SH-SY5Y (cell line): ENCODE results near the gene LTB4R.

Experiments
- GATA2 ChIP-seq: IDR thresholded peaks from 2 replicates; pipeline ENCODE4 v1.6.1; 2011; ENCODE audit warnings: mild to moderate bottlenecking, low read depth, low read length
- GATA3 ChIP-seq: IDR thresholded peaks from 2 replicates; pipeline ENCODE4 v1.6.1; 2011; ENCODE audit warnings: low read depth, mild to moderate bottlenecking, low read length, moderate library complexity

Gene LTB4R

DNA sequence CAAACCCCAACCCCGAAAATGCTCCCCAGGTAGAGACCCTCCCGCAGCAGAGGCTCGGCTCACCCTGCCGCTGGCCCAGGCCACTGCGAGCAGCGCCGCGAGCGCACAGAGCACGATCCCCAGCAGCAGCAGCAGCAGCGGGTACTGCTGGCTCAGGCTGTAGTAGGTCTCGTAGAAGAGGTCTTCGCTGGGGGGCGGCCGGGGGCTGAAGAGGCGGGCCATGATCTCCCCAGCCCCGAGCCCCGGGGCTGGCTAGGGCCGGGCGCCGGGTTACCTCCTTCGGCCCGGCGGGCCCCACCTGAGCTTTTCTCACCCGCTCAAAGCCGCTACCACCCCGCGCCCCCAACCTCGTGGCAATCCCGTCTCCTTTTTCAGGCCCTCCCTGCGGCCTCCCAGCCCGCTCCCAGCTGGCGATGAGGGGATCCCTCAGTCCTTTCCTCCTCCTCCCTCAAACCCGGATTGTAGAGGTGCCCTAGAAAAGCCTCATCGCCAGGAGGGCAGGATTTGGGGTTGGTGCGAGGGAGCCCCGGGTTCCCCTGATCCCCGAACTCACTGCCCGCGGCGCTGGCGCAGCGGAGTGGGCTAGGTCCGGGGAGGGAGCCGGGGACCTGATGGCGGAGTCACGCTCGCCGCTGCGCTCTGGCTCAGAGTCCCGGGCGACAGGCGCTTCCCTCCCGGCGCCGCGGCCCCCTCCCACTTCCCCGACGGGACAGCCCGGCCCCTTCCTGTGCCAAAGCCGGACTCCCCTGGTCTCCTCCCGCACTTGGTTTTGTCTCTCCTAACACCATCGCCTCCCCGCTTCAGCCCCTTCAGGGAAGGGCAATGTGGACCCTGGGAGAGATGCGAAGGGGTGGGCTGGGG is 23.4 kb downstream of the LTB4R start, which contains the start of gene ADCY4:
ADCY4 (minus strand) TSS at position 641 of the 861 bp plus-strand sequence; CDS start at position 222, 419 bp downstream.
- no peak for TF ChIP-seq GATA2
- no peak for TF ChIP-seq GATA3

DNA sequence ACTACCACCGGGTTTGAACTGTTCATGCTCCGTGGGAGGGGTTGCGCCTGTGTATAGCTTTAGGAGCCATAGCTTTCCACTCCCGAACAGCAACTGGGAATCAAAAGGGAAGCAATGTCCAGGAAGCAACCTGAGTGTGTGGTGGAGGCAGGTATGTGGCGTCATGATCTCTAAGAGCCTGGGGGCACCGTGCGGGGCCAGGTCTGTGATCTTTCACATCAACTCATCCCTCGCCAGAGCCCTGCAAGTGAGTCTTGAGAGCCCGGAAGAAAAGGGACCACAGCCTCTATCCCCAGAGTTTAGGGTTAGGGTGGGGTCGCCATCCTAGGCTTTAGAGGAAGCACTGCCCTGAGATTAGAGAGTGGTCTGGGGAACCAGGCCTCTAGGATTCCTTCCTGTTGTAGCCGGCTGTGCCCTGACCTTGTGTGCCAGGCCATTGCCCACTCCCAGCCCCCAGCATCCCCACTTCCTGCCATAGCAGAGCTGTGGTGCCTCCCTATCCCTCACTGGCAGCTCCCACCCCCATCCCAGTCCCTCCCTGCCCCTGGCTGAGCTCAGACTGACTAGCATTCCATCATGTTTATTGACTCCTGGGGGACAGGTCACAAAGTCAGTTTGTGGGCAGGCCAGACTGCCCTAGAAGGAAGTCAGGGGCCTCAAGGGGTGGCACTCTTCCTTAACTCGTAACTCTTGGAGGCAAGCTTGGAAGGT is 24.3 kb downstream of the LTB4R start:
- no peak for TF ChIP-seq GATA3
- no peak for TF ChIP-seq GATA2

DNA sequence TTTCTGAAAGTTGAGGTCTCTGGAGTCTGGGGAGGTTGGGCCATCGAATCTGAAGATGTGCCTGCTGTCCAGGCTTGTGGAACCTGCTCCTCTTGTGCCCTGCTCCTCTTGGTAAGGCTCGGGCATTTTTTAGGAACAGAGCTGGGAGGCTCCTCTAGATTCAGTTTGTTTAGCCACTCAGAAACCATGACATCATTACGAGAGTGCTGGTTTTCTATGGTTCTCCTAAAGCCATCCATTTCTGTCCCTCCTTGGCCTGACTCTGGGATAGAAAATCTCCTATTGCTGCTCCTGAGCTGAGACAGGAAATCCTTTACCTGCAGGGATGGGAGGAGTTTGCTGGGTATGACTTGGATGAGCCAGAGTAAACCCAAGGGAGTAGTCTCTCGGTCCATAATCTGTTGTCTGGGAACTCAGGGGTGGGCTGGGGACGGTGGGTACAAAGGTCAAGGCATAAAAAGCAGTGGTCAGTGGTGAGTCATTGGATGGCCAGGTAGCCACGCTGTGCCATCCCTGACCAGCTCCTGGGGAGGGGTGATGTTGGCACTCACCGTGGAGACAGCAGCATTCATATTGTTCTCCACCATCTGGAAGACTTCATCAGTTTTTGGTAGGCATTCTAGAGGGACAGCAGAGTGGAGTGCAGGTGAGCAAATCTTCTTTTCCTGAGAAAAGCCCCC is 26.0 kb downstream of the LTB4R start:
- TF ChIP-seq GATA3 (no peak), GATA2 (no peak)

DNA sequence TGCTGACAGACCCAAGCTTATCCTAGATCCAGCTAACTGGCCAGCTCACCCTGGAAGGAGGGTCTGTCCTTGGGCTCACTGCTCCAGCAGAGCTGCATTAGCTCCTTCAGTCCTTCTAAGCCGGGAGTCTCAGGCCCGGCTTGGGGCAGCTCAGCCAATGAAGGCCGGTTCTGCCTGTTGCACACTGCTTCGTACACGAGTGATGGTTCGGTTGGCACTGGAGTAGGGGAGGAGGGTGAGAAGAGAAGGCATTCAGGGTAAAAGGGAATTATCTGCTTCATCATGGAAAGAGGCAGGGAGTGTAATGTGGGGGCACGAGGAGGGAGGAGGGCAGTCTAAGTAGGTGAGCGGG is 26.5 kb downstream of the LTB4R start:
- no peak for TF ChIP-seq GATA2
- TF ChIP-seq GATA3, result no peak

DNA sequence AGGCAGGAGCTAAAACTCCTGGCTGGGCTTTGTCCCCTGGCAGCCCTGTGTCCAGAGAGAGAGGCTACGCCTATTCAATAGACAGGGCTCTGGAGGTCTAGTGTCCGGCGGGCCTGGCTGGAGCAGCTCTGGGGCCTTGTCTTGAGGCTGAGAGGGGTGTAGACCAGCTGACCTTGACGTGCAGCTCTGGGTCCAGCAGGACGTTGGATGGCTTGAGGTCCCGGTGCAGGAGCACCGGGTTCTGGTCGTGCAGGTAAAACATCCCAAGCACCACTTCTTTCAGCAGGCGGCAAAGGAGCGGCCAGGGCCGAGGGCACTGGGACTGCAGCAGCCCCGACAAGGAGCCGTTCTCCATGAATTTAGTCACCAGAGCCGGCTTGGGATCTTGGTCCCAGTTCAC is 27.5 kb downstream of the LTB4R start:
- no peak for TF ChIP-seq GATA3
- TF ChIP-seq GATA2, result no peak

DNA sequence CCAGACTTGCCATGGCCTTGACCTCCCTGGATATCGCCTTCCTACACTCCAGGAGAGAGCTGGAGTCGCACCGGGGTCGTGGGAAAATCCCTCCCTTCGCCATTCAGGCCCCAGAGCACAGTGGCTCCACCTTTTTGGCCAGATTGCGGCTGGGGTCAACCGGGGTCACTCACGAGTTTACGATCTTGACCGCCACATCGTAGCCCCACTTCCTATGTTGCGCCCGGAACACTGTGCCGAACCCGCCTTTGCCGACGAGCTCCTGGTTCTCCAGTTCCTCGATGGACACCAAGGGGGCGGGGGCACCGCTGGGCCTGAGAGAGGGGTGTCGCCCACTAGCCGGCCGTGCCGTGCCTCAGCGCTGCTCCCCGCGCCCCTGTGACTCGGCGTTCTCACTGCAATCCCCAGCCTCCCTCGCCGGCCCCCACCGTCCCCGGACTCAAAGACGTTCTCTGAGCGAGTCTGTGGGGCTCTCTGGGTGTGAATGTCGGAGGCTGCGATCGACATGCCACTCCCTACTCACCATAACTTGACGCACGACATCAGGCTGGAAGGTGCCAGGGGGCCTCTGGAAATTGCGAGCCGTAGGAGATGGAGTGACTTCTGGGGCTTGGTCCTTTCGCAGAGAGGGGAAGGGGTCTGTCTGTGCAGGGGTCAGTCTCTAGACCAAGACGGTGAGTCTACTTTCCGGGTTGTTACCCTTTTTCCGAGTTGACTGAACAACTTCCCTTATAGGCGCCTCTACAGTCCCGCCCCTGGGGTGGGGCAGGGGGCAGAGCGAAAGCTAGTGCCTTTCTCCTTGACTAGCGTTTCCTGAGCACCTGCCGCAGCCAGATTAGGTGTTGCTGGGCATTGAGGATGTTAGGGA is 28.2 kb downstream of the LTB4R start, which contains the start of gene RIPK3:
RIPK3 (minus strand) TSS at position 708 of the 868 bp plus-strand sequence; CDS start at position 543, 165 bp downstream.
- TF ChIP-seq GATA2, result no peak
- TF ChIP-seq GATA3, result no peak

DNA sequence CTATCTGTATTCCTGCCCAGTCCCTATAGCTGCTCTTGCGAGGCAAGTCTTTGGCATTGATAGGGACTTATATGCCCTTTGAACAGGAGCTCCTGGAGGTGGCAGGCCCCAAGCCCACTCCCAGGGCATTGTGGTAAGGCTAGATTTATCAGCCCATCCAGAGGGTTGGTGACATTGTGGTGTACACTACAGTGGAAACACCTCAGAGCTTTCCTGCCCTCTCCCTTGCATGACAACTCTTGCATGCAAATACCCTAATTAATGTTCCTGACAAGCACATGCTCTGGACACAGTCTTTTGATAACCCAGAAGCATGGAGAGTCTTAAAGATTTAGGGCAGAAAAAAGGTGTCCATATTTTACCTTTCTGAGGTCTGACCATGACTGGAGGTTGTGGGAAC is 29.3 kb downstream of the LTB4R start:
- TF ChIP-seq GATA2, result no peak
- no peak for TF ChIP-seq GATA3

DNA sequence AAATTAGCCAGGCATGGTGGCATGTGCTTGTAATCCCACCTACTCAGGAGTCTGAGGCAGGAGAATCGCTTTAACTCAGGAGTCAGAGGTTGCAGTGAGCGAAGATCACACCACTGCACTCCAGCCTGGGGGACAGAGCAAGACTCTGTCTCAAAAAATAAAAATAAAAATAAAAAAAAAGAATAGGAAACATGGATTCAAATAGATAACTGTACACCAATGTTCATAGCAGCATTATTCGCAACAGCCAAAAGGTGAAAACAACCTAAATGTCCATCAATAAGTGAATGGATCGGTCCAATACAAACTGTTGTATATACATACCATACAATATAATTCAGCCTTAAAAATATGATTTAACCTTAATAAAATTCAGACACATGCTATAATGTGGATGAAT is 31.6 kb downstream of the LTB4R start:
- TF ChIP-seq GATA3, result no peak
- no peak for TF ChIP-seq GATA2

DNA sequence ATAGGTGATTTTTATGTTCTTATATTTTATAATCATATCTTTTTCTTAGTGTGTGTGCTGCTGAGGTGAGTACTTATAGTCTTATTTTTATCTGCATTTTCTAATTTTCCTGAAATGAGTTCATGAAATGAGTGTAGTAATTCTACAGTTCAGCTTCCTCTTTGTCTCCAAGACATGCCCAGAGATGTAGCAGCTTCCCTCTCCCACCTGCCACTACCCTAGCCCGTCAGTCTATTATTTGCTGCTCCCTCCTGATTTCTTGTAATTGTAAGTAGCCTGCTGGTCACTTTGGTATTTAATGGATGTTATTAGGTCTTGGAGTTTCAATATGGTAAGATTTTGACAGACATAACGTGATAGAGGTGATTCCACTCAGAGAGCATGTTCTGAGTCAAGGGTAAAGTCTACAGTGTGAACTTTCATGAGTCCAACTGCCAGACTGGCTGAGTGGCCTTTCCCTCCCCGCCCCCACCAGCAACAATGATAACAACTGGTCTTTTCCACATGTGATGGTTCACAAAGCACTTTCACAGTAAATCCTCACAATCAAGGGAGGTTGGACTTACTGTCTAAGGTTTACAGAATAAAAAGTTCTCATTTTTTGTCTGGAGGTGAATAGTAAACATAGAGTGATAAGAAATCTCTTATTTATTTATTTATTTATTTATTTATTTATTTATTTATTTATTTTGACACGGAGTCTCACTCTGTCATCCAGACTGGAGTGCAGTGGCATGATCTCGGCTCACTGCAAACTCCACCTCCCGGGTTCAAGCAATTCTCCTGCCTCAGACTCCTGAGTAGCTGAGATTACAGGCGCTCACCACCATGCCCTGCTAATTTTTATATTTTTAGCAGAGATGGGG is 32.7 kb downstream of the LTB4R start:
- TF ChIP-seq GATA3 (no peak), GATA2 (no peak)

DNA sequence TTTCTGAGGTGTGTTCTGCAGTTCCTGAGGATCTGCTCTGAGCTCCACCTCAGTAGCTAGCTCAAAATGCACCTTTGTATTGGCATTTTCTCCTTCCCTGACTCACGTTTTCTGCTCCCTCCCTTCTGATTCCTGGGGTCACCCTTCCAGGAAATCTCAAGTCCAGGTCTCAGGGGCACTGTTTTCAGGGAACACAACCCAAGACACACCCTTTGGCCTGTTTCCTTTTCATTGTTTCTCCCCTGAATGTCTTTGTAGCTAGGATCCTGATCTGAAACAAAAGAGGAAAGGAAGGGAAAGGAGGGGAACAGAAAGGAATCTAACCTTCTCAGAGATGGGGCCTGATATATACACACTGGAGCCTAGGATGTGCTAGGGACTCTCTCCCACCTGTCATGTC is 35.8 kb downstream of the LTB4R start:
- no peak for TF ChIP-seq GATA3

DNA sequence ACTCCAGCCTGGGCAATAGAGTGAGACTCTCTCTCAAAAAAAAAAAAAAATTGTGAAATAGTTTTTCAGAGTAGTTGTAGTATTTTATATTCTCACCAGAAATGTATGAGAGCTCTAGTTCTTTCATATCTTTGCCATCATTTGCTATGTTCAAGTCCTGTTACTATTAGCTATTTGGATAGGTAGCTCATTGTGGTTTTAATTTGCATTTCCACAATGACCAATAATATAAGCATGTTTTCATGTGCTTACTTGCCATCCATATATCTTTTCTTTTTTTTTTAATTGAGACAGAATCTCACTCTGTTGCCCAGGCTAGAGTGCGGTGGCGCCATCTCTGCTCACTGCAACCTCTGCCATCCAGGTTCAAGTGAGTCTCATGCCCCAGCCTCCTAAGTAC is 36.9 kb downstream of the LTB4R start:
- TF ChIP-seq GATA3 (no peak), GATA2 (no peak)

DNA sequence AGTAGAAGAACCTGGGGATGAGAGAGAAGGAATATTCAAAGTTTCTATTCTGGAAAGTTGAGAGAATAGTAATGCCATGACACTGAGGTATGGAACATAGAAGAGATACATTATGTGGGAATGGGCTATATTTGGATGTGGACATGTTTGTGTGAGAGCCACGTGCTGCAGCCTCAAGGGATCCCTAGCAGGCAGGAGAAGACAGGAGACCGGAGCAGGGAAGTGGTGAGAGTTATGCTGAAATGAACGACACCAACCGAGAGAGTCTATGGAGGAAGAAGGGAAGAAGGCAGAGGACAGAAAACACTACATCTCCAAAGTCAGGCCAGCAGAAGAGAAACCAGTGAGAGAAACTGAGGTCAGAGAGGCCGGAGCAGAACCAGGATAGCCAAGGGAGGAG is 38.4 kb downstream of the LTB4R start:
- TF ChIP-seq GATA3, result no peak
- TF ChIP-seq GATA2, result no peak

DNA sequence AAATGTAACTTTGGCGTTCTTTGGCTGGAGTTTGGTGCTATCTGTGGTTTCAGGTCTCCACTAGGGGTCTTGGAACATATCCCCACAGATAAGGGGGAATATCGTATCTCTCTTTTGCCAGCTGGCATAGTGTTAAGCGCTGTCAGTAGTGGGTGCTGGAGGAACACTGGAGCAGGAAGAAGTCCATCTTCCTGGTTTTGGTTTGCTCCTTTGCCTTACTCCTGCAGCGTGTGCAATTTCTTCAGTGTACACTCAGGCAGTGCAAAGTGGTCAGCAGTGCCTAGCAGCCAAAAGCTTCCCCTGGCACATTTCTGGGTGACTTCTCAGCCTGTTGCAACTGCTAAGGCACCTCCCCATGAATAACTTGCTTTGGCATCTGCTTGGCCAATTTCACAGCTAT is 40.2 kb downstream of the LTB4R start:
- TF ChIP-seq GATA3, result no peak
- no peak for TF ChIP-seq GATA2

DNA sequence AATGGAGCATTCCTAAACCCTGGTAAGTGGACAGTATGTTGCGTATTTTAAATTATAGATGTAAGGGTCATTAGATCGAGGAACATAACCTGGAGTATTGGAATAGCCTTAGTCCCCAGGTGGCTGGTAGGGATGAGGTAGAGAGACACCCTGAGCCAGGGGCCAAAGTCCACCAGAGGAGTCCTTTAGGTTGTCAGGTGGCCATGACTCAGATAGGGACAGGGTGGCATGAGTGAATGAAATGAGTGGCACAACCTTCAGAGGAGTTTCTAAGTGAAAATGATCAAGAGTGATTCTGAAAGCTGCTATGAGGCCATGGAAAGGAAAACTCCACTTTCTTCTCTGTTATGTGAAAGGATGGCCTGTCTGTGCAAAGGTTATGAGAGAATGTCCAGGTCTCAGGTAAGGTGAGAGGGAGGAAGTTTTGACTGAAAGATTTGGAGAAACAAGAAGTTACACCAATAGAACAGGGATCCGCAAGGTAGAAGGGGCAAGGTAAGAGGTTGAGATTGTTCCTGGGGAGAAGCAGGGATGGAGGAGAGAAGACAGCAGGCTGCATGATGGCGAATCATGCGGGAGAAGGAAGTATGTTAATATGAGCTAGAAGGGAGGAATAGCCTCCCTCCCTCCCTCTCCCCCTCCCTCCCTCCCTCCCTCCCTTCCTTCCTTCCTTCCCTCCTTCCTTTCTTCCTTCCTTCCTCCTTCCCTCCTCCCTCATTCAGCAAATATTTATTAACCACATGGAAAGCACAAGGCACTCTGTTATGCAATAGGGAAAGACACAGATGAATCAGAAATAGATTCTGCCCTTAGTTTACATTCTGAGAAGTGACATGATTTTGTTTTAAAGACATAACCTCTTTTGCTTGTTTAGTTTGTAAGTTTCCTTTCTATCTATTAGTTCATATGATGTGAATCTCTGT is 42.5 kb downstream of the LTB4R start:
- no peak for TF ChIP-seq GATA2
- TF ChIP-seq GATA3, result no peak
